ENCODE results near the gene KRTAP10-10.
"Not testable (repeated sequence)": the region's sequence is repeated elsewhere in the genome, so short reads cannot be mapped to it uniquely, and the experiment has no call there.

The KRTAP10-10 gene

DNA sequence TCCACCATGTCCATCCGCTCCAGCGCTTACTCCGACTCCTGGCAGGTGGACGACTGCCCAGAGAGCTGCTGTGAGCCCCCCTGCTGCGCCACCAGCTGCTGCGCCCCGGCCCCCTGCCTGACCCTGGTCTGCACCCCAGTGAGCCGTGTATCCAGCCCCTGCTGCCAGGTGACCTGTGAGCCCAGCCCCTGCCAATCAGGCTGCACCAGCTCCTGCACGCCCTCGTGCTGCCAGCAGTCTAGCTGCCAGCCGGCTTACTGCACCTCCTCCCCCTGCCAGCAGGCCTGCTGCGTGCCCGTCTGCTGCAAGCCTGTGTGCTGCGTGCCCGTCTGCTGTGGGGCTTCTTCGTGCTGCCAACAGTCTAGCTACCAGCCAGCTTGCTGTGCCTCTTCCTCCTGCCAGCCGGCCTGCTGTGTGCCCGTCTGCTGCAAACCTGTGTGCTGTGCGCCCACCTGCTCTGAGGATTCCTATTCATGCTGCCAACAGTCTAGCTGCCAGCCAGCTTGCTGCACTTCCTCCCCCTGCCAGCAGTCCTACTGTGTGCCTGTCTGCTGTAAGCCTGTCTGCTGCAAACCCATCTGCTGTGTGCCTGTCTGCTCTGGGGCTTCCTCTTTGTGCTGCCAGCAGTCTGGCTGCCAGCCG, 9.9 kb upstream of the KRTAP10-10 start:
- DNase-seq = not testable (repeated sequence)

DNA sequence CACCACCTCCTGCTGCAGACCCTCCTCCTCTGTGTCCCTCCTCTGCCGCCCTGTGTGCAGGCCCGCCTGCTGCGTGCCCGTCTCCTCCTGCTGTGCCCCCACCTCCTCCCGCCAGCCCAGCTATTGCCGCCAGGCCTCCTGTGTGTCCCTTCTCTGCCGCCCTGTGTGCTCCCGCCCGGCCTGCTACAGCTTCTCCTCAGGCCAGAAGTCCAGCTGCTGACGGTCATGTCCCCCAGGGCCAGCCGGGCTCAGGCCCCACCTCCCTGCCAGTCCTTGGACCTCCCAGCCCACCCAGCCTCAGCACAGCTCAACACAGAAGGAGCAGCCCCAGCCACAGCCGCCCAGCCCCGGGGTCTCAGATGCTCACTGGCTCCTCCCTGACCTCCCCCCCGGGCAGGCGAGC, 9.3 kb upstream of the KRTAP10-10 start:
- DNase-seq = not testable (repeated sequence)

DNA sequence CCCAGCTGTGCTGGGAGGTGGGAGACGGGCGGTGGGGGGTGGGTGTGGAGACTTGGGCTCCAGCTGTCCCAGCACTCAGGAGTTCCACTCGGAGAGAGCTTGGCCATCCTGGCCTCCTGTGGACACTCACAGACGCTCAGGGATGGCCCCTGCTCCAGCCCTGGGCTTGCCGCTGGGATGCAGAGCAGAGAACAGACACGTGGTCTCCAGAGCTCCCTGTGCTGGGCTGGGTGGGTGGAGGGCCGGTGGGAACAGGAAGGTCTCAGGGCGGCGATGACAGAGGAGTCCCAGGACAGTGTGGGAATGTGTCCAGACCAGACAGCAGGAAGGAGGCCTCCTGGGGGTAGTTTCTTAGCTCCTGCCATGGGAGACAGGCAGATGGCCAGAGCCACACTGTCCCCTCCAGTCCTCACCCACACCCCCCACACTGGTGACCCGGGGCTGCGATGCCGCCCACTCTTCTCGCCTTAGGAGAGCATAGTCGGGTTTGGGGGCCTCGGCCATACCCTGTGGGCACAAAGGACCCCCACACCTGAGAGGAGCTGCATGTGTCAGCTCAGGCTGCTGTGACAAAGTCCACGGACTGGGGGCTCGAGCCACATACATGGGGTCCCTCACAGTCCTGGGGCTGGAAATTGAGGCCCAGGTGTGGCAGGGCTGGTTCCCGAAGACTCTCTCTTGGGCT, 8.3 kb upstream of the KRTAP10-10 start:
- DNase-seq = no peak

DNA sequence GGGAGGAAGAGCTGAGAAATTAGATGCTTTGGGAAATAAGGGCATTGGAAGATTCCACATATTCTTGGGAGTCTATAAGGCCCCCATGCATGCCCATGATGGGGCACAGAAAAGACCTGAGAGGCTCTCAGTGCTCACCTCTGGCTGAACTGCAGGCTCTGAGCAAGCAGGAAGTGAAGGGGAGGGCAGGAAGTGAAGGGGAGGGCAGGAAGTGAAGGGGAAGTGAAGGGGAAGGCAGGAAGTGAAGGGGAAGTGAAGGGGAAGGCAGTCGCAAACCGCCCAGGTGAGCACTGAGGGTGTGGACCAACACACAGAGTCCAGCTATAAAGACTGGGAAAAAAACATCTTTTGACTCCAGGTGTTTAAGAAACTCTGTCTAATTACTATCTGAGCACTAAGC, 6.7 kb upstream of the KRTAP10-10 start:
- no peak for DNase-seq

DNA sequence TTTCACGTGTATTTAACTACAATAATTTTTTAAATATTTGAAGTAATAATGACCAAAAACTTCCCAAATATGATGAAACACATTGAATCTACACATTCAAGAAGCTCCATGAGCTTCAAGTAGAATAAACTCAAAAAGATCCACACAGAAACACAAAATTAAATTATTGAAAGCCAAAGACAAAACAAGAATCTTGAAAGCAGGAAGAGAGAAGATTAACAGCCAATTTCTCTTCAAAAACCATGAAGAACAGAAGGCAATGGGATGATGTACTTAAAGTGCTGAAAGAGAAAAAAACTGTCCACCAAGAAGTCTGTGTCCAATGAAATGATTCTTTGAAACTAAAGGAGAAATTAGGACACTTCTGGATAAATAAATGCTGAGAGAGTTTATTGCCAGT, 5.1 kb upstream of the KRTAP10-10 start:
- DNase-seq = no peak

DNA sequence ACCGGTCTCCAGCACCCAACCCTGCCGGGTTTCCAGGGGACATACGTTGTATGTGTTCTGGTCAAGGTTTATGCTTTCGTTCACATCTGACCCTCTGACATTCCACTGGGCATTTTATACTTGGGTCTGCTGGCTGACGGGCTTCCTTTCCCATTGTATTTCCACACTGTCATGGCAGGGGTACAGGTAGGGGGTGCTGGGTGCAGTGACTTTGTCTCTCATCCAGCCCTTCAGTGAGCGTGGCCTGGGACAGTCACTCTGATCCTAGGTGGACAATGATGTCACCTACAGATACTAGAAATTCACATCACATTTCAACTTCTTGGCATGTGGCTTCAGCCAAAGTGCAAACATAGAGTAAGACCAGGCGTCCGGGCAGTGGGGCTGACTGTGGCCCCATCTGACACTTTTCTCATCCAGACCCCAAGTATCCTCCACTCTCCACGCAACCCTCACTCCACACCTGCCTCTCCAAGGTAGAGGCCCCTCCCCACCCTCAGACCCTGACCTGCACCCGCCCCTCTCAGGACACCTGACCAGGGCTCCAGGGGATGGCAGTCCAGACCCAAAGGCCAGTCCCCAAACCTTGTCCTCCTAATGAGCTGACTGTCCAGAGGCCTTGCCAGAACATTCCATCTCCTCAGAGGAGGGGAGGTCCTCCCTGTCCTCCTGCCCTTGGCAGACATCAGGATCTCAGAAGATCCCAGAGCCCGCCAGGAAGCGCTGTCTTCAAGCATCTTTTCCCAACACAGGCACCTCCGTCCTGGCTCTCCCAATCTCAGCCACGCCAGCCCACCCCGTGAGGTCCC, 743 bp upstream of the KRTAP10-10 start:
- DNase-seq = no peak

DNA sequence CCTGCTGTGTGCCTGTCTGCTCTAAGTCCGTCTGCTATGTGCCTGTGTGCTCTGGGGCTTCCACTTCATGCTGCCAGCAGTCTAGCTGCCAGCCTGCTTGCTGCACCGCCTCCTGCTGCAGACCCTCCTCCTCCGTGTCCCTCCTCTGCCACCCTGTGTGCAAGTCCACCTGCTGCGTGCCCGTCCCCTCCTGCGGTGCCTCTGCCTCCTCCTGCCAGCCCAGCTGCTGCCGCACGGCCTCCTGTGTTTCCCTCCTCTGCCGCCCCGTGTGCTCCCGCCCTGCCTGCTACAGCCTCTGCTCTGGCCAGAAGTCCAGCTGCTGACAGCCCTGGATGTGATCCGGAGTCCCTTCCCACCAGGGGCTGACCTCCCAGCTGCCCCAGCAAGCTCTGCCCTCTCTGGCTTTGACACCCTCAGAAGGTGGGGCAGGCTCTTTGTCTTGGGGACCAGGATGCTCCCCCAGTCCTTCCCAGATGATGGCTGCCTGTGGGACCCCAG, 744 bp downstream of the KRTAP10-10 start:
- not testable (repeated sequence) for DNase-seq

DNA sequence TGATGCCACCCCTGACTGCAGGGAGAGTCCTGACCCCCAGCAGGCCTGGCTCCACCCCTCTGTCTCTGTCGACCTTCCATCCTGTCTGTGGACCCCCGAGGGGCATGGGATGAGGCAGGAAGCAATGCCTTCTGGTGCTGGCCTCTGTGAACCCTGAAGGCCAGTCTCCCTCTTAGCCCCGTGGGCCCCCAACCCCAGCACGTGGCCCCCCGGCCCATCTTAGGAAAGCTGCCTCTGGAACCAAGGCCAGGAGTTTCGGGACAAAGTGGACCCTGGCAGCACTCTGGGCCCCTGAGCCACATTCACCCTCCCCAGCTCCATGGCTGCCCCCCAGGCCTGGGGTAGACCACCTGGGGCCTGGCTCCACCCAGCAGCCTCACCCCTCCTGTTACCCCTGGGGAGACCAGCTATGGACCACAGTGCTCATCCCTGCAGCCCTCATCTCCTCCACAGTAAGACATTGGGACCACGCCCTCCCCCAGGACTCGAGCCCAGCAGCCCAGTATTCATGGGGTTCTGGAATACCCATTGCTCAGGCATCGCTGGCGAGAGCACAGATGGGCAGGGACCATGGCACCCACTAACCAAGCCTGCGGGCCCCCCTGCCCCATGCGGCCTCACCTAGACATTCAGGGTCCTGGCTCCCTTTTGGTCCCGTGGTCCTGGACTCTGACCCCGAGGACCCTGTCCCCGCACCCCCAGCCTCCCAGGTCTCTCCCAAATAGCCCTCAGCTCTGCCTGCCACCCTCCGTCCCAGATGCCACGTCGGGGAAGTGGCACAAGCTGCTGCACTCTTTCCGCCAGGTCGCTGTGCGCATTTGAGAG, 1.6 kb downstream of the KRTAP10-10 start:
- DNase-seq = not testable (repeated sequence)

DNA sequence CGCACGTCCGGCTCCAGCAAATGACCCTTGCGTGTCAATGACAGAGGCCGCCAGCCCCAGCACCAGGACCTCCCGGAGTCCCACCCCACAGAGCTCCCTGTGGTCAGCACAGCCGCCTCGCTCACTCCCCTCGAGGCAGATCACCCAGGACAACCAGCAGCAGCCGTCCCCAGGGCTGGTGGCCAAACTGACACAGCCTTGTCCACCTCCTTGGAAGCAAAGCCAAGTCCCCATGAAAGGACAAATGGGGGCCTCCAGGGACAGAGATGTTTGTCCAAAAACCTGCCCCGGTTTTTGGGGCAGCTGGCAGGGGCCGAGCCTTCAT, 2.1 kb downstream of the KRTAP10-10 start:
- DNase-seq = no peak

DNA sequence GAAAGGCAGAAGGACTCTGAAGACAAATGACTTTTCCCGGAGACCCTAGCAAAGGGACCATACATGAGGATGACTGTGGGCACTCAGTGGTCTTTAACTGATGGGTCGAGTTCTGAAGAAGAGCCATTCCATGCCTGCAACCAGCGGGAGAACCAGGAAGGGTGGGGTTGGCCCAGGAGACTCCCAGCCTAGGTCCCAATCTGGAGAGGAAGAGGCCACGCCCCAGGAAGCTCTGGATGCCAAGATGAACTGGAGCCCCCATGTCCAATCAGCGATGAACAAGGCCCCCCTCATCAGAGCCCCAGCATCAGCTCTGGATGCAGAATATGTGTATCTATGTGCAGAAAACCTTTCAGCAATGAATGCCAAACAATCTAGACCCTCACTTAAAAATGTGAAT, 3.6 kb downstream of the KRTAP10-10 start:
- DNase-seq = no peak

DNA sequence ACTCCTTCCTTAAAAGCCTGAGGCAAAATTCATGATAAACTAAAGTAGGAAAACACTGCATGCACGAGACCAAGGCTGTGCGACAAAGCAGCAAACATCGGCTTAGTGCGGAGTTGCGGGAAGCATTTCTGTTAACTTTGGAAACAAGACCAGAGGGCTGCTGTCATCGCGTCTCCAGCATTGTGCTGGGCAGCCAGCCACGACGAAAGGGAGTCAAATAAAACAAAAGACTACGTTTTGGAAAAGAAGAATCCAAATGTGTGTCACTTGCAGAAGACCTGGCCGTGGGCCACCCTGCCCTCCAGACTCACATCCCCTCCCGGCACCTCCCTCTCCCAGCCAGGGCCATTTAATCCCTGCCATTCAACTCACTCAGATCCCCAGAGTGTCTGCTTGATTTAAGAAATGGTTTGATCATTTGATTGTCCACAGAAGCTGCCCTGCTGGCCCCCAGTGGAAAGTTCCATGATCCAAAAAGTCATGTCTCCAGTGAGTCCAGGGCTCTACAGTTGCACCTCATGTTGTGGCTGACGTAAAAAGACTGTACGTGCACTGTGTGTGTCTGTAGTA, 6.7 kb downstream of the KRTAP10-10 start:
- DNase-seq = no peak

DNA sequence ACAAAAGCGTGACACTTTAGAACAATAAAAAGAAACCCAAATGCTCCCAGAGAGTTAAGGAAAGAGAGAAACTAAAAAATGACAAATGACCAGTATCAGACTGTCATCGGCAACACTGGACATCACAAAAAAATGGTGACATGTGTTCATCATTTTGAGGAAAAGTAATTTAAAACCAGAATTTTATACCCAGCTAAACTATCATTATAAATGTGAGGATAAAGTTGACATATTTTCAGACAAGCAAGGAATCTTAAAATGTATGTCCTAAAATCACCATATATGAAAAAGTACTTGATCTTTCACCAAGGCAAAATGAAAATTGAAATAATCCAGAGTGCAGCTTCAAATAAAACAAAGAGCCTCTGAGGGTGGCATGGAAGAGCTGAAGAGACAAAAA, 7.7 kb downstream of the KRTAP10-10 start:
- DNase-seq = no peak

DNA sequence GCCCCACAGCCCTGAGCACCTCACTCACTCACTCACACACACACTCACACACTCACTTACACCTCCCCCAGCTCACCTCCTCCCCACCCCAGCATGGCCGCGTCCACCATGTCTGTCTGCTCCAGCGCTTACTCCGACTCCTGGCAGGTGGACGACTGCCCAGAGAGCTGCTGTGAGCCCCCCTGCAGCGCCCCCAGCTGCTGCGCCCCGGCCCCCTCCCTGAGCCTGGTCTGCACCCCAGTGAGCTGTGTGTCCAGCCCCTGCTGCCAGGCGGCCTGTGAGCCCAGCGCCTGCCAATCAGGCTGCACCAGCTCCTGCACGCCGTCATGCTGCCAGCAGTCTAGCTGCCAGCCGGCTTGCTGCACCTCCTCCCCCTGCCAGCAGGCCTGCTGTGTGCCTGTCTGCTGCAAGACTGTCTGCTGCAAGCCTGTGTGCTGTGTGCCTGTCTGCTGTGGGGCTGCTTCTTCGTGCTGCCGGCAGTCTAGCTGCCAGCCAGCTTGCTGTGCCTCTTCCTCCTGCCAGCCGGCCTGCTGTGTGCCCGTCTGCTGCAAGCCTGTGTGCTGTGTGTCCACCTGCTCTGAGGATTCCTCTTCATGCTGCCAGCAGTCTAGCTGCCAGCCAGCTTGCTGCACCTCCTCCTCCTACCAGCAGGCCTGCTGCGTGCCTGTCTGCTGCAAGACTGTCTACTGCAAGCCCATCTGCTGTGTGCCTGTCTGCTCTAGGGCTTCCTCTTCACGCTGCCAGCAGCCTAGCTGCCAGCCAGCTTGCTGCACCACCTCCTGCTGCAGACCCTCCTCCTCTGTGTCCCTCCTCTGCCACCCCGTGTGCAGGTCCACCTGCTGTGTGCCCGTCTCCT, 9.4 kb downstream of the KRTAP10-10 start, which contains the start of gene KRTAP10-11:
TSS of gene KRTAP10-11 (plus strand) at position 49 of the 856 bp plus-strand sequence. CDS start at position 94, 45 bp downstream.
- not testable (repeated sequence) for DNase-seq

DNA sequence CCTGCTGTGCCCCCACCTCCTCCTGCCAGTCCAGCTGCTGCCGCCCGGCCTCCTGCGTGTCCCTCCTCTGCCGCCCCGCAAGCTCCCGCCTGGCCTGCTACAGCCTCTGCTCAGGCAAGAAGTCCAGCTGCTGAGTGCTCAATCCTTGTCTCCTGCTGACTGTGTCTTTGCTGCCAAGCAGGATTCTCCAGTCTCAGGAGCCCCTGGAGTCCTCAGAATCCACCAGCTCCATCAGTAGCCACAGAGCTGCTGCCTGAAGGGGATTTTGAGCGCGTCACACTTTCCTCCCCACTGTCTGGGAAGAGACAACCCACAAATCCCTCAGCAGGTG, 10.0 kb downstream of the KRTAP10-10 start:
- DNase-seq = no peak

DNA sequence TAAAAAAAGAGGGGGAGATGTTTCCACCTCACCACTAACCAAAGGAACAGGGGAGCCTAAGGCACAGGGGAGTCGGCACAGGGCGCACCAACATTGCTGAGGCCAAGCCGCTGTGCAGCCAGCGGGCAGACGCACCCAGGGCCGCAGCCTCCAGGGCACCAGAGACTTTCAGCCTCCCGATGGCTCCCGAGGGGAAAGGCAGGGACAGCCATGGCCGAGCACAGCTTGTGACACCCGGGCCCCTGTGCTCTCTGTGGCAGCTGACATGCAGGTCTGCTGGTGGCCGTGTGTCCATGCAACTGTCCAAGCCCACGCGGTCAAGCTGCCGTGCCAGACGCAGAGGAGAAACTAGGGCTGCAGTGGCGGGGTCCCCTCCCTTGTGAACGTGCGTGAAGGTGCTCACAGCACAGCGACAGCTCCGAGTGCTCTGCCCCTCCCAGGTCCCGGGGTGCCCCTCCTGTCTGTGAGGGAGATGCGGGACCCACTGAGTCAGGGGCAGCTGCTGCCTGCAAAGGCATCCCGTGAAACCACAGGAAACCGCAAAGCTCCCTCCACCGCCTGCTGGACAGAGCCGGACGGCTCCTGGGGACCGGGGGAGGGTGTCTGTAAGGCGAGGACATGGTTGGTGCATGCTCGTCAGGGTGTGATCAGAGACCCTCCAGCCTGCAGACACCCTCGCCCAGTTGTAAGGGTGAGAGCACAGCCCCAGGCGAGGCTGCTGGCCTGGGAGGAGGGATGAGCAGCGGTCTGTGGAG, 11.6 kb downstream of the KRTAP10-10 start:
- DNase-seq = no peak

DNA sequence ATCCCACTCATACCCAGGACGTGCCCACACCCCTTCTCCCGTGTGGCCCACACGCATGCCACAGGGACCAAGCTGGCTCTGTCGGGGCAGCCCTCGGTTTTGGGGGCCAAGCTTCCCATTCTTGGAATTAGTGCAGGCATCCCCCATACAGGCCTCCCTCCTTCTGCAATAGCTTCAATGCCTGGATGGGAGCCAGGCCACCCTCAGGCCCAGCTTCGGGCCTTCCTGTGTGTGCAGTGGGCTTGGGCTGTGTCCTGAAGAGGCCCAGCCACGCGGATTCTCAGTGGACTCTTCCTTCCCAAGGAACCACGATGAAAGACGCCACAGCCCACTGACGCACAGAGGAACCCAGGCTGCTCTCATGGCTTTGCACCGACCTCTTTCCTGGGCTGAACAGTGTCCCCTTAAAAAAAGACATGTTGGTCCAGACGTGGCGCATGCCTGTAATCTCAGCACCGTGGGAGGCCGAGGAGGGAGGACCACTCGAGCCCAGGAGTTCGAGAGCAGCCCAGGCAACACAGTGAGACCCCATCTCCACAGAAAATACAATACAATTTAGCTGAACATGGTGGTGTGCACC, 12.5 kb downstream of the KRTAP10-10 start:
- no peak for DNase-seq

DNA sequence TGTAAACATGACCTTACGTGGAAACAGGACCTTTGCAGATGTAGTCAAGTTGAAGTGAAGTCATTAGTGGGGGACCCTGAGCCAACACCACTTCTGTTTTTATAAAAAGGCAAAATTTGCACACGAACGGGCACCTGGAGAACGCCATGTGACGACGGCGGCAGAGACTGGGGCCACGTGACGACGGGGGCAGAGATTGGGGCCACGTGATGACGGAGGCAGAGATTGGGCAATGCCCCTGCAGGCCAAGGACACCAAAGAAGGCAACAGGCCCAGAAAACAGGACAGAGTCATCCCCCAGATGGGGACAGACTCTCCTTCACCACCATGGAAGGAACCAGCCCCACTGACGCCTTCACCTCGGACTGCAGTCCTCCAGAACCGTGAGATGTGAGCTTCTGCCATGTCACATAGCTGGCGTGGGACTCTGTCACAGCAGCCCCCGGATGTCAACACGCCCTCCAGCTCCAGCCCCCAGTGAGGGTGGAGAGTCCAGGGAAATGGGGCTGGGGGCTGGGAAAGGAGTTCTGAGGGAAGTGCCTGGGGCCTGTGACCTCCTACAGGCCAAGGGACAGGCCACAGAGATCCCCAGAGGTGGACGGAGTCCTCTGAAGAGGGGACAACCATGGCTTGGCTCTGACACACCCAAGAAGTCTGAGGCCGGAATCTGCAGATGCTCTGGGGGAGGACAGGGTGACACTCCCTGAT, 13.3 kb downstream of the KRTAP10-10 start:
- no peak for DNase-seq

DNA sequence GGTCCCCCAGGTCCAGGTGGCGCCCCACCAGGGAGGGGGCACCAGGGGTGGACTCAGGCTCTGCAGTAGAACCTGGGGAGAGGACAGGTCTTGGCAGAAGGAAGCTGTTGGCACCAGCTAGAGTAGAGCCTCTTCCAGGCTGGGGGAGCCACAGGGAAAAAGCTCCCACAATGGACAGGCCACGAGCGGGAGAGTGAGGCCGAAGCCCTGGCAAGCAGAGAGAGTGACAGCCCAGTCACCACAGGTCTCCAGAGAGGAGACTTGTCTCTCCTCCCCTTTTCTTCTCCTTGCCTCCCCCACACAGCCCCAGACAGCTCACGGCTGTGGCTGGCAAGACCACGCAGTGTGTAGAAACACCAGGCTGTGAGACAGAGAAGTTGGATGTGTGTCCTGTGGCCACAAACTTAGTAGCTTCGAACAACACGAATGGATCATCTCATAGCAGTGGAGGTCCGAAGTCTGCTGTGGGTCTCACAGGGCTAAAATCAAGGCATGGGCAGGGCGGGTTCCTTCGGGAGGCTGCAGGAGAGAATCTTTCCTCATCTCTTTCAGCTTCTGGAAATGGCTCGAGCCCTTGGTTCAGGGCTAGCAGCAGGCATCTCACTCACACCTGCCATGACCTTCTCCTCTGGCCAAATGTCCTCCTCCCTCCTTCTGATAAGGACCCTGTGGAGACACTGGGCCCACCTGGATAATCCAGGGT, 14.0 kb downstream of the KRTAP10-10 start:
- DNase-seq = no peak

DNA sequence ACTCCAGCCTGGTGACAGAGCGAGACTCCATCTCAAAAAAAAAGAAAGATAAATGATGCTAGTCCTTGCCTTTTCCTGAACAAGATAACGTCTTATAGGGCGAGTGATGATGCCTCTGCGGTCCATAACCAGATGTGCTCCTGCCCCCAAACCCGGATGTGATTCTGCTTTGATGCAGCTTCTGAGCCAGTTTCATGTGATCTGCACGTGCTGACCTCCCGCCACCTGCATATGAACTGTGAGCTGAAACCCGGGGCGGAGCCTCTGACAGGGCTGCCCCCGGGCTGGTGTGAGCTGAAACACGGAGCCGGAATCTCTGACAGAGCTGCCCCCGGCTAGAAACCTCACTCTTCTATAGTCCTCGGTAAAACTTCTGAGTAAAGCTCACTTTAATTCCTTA, 16.0 kb downstream of the KRTAP10-10 start:
- DNase-seq = no peak

Measured in NCI-H2171 (cell line).